DMS153 treated with DMSO at 0.1 percent for 48 hours (cell line): ENCODE measurements around the gene TM7SF3.
A peak's percentile ranks its signal among the peaks of the same experiment; 100 is the strongest.
"Not testable (repeated sequence)": the region's sequence is repeated elsewhere in the genome, so short reads cannot be mapped to it uniquely, and the experiment has no call there.

Source experiments
- DNase-seq: peaks from one replicate; lab custom pipeline; 2025; ENCODE audit not compliant: unreplicated experiment; lab: John Stamatoyannopoulos, UW

Gene TM7SF3

GRCh38 chr12:27014085-27014858, at the start of gene TM7SF3:
TSS of gene TM7SF3 (minus strand) at chr12:27014384. CDS start at chr12:27014168, 216 bp downstream.
- DNase-seq = peak; percentile 77

- DNase-seq = no peak
These were observed 49.2 kb upstream of the TM7SF3 start for GRCh38 chr12:27063250-27063851.

GRCh38 chr12:27061317-27061716, 47.1 kb upstream of the TM7SF3 start:
- no peak for DNase-seq

GRCh38 chr12:27060740-27061139, 46.6 kb upstream of the TM7SF3 start:
- no peak for DNase-seq

GRCh38 chr12:27057543-27057942, 43.4 kb upstream of the TM7SF3 start:
- no peak for DNase-seq

GRCh38 chr12:27055966-27056365, 41.8 kb upstream of the TM7SF3 start:
- DNase-seq = no peak

GRCh38 chr12:27052742-27053141, 38.6 kb upstream of the TM7SF3 start:
- no peak for DNase-seq

GRCh38 chr12:27052176-27052575, 38.0 kb upstream of the TM7SF3 start:
- DNase-seq = no peak

GRCh38 chr12:27048822-27049752, 34.9 kb upstream of the TM7SF3 start:
- no peak for DNase-seq

GRCh38 chr12:27042018-27042417, 27.8 kb upstream of the TM7SF3 start:
- not testable (repeated sequence) for DNase-seq

- not testable (repeated sequence) for DNase-seq
These were observed 26.5 kb upstream of the TM7SF3 start for GRCh38 chr12:27040637-27041036.

GRCh38 chr12:27034607-27035293, 20.6 kb upstream of the TM7SF3 start:
- DNase-seq = no peak

GRCh38 chr12:27032679-27033078, 18.5 kb upstream of the TM7SF3 start:
- DNase-seq = no peak

- DNase-seq = no peak
These were observed 17.3 kb upstream of the TM7SF3 start for GRCh38 chr12:27031531-27031930.

GRCh38 chr12:27026257-27026656, 12.1 kb upstream of the TM7SF3 start:
- DNase-seq = no peak

GRCh38 chr12:27025116-27025515, 10.9 kb upstream of the TM7SF3 start:
- no peak for DNase-seq

- DNase-seq = no peak
These were observed 10.1 kb upstream of the TM7SF3 start for GRCh38 chr12:27024291-27024690.

- DNase-seq = no peak
These were observed 6.6 kb upstream of the TM7SF3 start for GRCh38 chr12:27020761-27021160.

- no peak for DNase-seq
These were observed 3.9 kb upstream of the TM7SF3 start for GRCh38 chr12:27018037-27018436.

- not testable (repeated sequence) for DNase-seq
These were observed 3.1 kb upstream of the TM7SF3 start for GRCh38 chr12:27017163-27017823.
